Neural progenitor cell (in vitro differentiated cells): ENCODE measurements around the gene GAS1. TPM values are rescaled to one million over a fixed set of nuclear protein-coding genes. Genes with fewer than 3 reads are reported as not detected.

ENCODE experiments used
- DNase-seq: peaks from one replicate; pipeline ENCODE4 v3.0.0-alpha.2; 2016; ENCODE audit warnings: low spot score
- H2AFZ ChIP-seq: fragments of 200-600 bp; sonication (generic); replicated peaks from 2 replicates; pipeline ENCODE4 v1.6.1; 2016; ENCODE audit warnings: antibody characterized with exemption
- H3F3A ChIP-seq: fragments of 200-600 bp; sonication (generic); 2 replicates; pipeline ENCODE4 v1.6.1; 2016; ENCODE audit warnings: antibody characterized with exemption, low read depth
- H3K27ac ChIP-seq: fragments of 200-600 bp; sonication (generic); 2 replicates; pipeline ENCODE4 v1.5.1; 2016; ENCODE audit warnings: mild to moderate bottlenecking
- H3K27me3 ChIP-seq: fragments of 200-600 bp; sonication (generic); 2 replicates; pipeline ENCODE4 v1.6.1; 2016; ENCODE audit warnings: mild to moderate bottlenecking, moderate library complexity
- H3K36me3 ChIP-seq: fragments of 200-600 bp; sonication (generic); 2 replicates; pipeline ENCODE4 v1.5.1; 2016
- H3K4me1 ChIP-seq: fragments of 200-600 bp; sonication (generic); 2 replicates; pipeline ENCODE4 v1.6.1; 2016; ENCODE audit warnings: mixed run types
- H3K4me2 ChIP-seq: fragments of 200-600 bp; sonication (generic); 2 replicates; pipeline ENCODE4 v1.6.1; 2016
- H3K4me3 ChIP-seq: fragments of 200-600 bp; sonication (generic); 2 replicates; pipeline ENCODE4 v1.5.1; 2016
- H3K79me2 ChIP-seq: fragments of 200-600 bp; sonication (generic); 2 replicates; pipeline ENCODE4 v1.6.1; 2016; ENCODE audit warnings: low read depth
- H3K9ac ChIP-seq: fragments of 200-600 bp; sonication (generic); 2 replicates; pipeline ENCODE4 v1.6.1; 2016
- H3K9me3 ChIP-seq: fragments of 200-600 bp; sonication (generic); 2 replicates; pipeline ENCODE4 v1.5.1; 2016; ENCODE audit warnings: low read depth
- H4K20me1 ChIP-seq: fragments of 200-600 bp; sonication (generic); 2 replicates; pipeline ENCODE4 v1.6.1; 2016; ENCODE audit warnings: low read depth
- H3K27ac Mint-ChIP-seq: 3 replicates; pipeline ENCODE4 v1.8.0; 2021; ENCODE audit warnings: mixed read lengths
- H3K27me3 Mint-ChIP-seq: 2 replicates; pipeline ENCODE4 v1.8.0; 2022; ENCODE audit warnings: low read depth, mild to moderate bottlenecking, inconsistent platforms, moderate library complexity, mixed read lengths; ENCODE audit not compliant: insufficient read depth
- H3K36me3 Mint-ChIP-seq: 3 replicates; pipeline ENCODE4 v1.8.0; 2021; ENCODE audit warnings: mixed read lengths
- H3K4me1 Mint-ChIP-seq: 3 replicates; pipeline ENCODE4 v1.8.0; 2021; ENCODE audit warnings: mixed read lengths
- H3K4me3 Mint-ChIP-seq: 3 replicates; pipeline ENCODE4 v1.8.0; 2021; ENCODE audit warnings: mild to moderate bottlenecking, moderate library complexity, mixed read lengths
- H3K9me3 Mint-ChIP-seq: 3 replicates; pipeline ENCODE4 v1.8.0; 2020; ENCODE audit warnings: mixed read lengths
- EZH2 ChIP-seq: fragments of 200-600 bp; sonication (generic); IDR thresholded peaks from 2 replicates; pipeline ENCODE4 v1.6.1; 2017; ENCODE audit warnings: antibody characterized with exemption, mild to moderate bottlenecking, moderate library complexity
- EZH2phosphoT487 ChIP-seq: fragments of 200-600 bp; sonication (generic); IDR thresholded peaks from 2 replicates; pipeline ENCODE4 v1.6.1; 2017; ENCODE audit warnings: antibody characterized with exemption
- total RNA-seq: library from RNA; depleted of rRNA; stranded (reverse); fragments of >200 nt; gene quantifications from 2 replicates; pipeline ENCODE4 v1.2.3, GENCODE V29; 2015; ENCODE audit warnings: low replicate concordance
- TF ChIP-seq, protein P1 (sequence below): fragments of 200-600 bp; sonication (generic); IDR thresholded peaks from 2 replicates; pipeline ENCODE4 v1.5.1; 2017; ENCODE audit warnings: antibody characterized with exemption, mild to moderate bottlenecking

GAS1 gene
- total RNA-seq, 1 donor from 2014 or later: 68.1 TPM

GRCh38 chr9:86938780-86939179, 8.5 kb downstream of the GAS1 start:
- Histone ChIP-seq H3K27me3 (no peaks in the 10 kb centered on the region), H3K4me1 (peaks cover 42% of the 10 kb centered on the region), H3F3A (peaks cover 37% of the 10 kb centered on the region), H3K9me3 (peaks cover 7% of the 10 kb centered on the region), H3K36me3 (no peaks in the 10 kb centered on the region), H3K27ac (no peak overlapping the region), H3K4me3 (no peak overlapping the region), H2AFZ (no peak overlapping the region), H3K4me2 (no peak overlapping the region), H3K79me2 (peaks cover 7% of the 10 kb centered on the region), H4K20me1 (peaks cover 7% of the 10 kb centered on the region), H3K9ac (no peak overlapping the region)
- Mint-ChIP-seq H3K27me3 (peaks cover 10% of the 10 kb centered on the region), H3K36me3 (no peaks in the 10 kb centered on the region), H3K4me3 (no peak overlapping the region), H3K27ac (peak overlapping the region; percentile 12), H3K4me1 (peaks cover 52% of the 10 kb centered on the region), H3K9me3 (peaks cover 10% of the 10 kb centered on the region)
- DNase-seq: no peak
- TF ChIP-seq, protein P1, sequence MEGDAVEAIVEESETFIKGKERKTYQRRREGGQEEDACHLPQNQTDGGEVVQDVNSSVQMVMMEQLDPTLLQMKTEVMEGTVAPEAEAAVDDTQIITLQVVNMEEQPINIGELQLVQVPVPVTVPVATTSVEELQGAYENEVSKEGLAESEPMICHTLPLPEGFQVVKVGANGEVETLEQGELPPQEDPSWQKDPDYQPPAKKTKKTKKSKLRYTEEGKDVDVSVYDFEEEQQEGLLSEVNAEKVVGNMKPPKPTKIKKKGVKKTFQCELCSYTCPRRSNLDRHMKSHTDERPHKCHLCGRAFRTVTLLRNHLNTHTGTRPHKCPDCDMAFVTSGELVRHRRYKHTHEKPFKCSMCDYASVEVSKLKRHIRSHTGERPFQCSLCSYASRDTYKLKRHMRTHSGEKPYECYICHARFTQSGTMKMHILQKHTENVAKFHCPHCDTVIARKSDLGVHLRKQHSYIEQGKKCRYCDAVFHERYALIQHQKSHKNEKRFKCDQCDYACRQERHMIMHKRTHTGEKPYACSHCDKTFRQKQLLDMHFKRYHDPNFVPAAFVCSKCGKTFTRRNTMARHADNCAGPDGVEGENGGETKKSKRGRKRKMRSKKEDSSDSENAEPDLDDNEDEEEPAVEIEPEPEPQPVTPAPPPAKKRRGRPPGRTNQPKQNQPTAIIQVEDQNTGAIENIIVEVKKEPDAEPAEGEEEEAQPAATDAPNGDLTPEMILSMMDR: no peak
- TF ChIP-seq EZH2 (no peak), EZH2phosphoT487 (no peak)

- no peak overlapping the region for H3K27ac ChIP-seq
- no peaks in the 10 kb centered on the region for H3K9me3 ChIP-seq
- no peak overlapping the region for H3K4me2 ChIP-seq
- H3F3A ChIP-seq: peaks cover 13% of the 10 kb centered on the region
- Mint-ChIP-seq H3K4me3 (no peak overlapping the region), H3K4me1 (peaks cover 42% of the 10 kb centered on the region), H3K27ac (no peak overlapping the region), H3K36me3 (no peaks in the 10 kb centered on the region), H3K9me3 (peaks cover 11% of the 10 kb centered on the region), H3K27me3 (peaks cover 3% of the 10 kb centered on the region)
- no peak overlapping the region for H3K4me3 ChIP-seq
- no peak overlapping the region for H3K9ac ChIP-seq
- H2AFZ ChIP-seq: no peak overlapping the region
- H3K27me3 ChIP-seq: no peaks in the 10 kb centered on the region
- no peaks in the 10 kb centered on the region for H3K79me2 ChIP-seq
- peaks cover 34% of the 10 kb centered on the region for H3K4me1 ChIP-seq
- H3K36me3 ChIP-seq: no peaks in the 10 kb centered on the region
- H4K20me1 ChIP-seq: no peaks in the 10 kb centered on the region
- TF ChIP-seq EZH2phosphoT487: no peak
- TF ChIP-seq EZH2: no peak
- TF ChIP-seq, protein P1: no peak
- no peak for DNase-seq
Measured at GRCh38 chr9:86926145-86926544, 21.2 kb downstream of the GAS1 start.

DNA sequence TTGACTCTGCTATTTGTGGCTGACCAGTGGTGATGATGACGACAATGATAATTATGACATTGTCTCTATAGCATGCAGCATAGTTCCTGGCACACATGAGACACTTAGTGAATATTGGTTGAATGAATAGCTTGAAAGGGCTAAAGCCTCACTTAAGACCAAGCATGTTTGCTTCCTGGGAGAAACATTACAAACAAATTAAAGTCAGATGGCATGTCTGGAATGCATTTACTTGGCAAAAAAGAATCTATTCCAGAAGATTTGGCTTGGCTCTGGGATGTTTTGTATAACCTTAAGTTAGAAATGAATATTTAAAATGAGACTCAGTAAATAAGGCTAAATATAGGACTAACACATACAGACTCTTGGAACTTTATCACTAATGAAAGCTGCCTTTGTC, 21.6 kb downstream of the GAS1 start:
- no peaks in the 10 kb centered on the region for H3K36me3 Mint-ChIP-seq
- peaks cover 7% of the 10 kb centered on the region for H3K9me3 Mint-ChIP-seq
- H3K4me1 Mint-ChIP-seq: peaks cover 43% of the 10 kb centered on the region

More for the DNA sequence above, 21.6 kb downstream of the GAS1 start:
- Mint-ChIP-seq H3K4me3 (no peak overlapping the region), H3K27me3 (peaks cover 3% of the 10 kb centered on the region), H3K27ac (no peak overlapping the region)
- Histone ChIP-seq H3K9me3 (no peaks in the 10 kb centered on the region), H3K79me2 (no peaks in the 10 kb centered on the region), H4K20me1 (no peaks in the 10 kb centered on the region), H3K27ac (no peak overlapping the region), H3K27me3 (no peaks in the 10 kb centered on the region), H3K4me2 (no peak overlapping the region), H3F3A (peaks cover 13% of the 10 kb centered on the region), H2AFZ (no peak overlapping the region), H3K9ac (no peak overlapping the region), H3K36me3 (no peaks in the 10 kb centered on the region), H3K4me3 (no peak overlapping the region), H3K4me1 (peaks cover 35% of the 10 kb centered on the region)
- DNase-seq: no peak
- TF ChIP-seq, protein P1: no peak
- TF ChIP-seq EZH2phosphoT487: no peak
- TF ChIP-seq EZH2: no peak
